GM19438 (cell line): ENCODE measurements around the gene RCN1.
"Not testable (repeated sequence)": the region's sequence is repeated elsewhere in the genome, so short reads cannot be mapped to it uniquely, and the experiment has no call there.

Experiments used
- ATAC-seq: cut with Tn5 transposase; IDR thresholded peaks from one replicate; pipeline ENCODE4 v1.9.1; 2021; ENCODE audit warnings: low read depth; ENCODE audit not compliant: unreplicated experiment

RCN1 gene

GRCh38 chr11:32090545-32091370, at the start of gene RCN1:
RCN1 (plus strand) TSS chr11:32091074; CDS start chr11:32091197, 123 bp downstream.
- peak; percentile 50 for ATAC-seq

- ATAC-seq, result no peak
Observed at GRCh38 chr11:32043737-32044136, 47.1 kb upstream of the RCN1 start.

GRCh38 chr11:32044158-32044863, 46.6 kb upstream of the RCN1 start:
- ATAC-seq, result no peak

- no peak for ATAC-seq
Observed at GRCh38 chr11:32045456-32045855, 45.4 kb upstream of the RCN1 start.

- ATAC-seq, result no peak
Observed at GRCh38 chr11:32050264-32050663, 40.6 kb upstream of the RCN1 start.

GRCh38 chr11:32052215-32052614, 38.7 kb upstream of the RCN1 start:
- ATAC-seq, result no peak

- ATAC-seq, result no peak
Observed at GRCh38 chr11:32053151-32053888, 37.6 kb upstream of the RCN1 start.

GRCh38 chr11:32055861-32056260, 35.0 kb upstream of the RCN1 start:
- ATAC-seq, result no peak

- no peak for ATAC-seq
Observed at GRCh38 chr11:32056438-32056837, 34.4 kb upstream of the RCN1 start.

GRCh38 chr11:32059686-32060462, 31.0 kb upstream of the RCN1 start:
- no peak for ATAC-seq

GRCh38 chr11:32062540-32062939, 28.3 kb upstream of the RCN1 start:
- no peak for ATAC-seq

- ATAC-seq, result not testable (repeated sequence)
Observed at GRCh38 chr11:32063031-32063430, 27.8 kb upstream of the RCN1 start.

- ATAC-seq, result no peak
Observed at GRCh38 chr11:32065865-32066629, 24.8 kb upstream of the RCN1 start.

- no peak for ATAC-seq
Observed at GRCh38 chr11:32068134-32068870, 22.6 kb upstream of the RCN1 start.

- peak; percentile 69 for ATAC-seq
Observed at GRCh38 chr11:32069361-32070058, 21.4 kb upstream of the RCN1 start.

- ATAC-seq, result no peak
Observed at GRCh38 chr11:32070692-32071091, 20.2 kb upstream of the RCN1 start.

GRCh38 chr11:32071811-32072210, 19.1 kb upstream of the RCN1 start:
- ATAC-seq, result no peak

GRCh38 chr11:32072872-32073643, 17.8 kb upstream of the RCN1 start:
- no peak for ATAC-seq
